HG03575 (cell line): ENCODE results near the gene XPO6.
"Not testable (repeated sequence)": the region's sequence is repeated elsewhere in the genome, so short reads cannot be mapped to it uniquely, and the experiment has no call there.

Experiments used
- ATAC-seq: cut with Tn5 transposase; IDR thresholded peaks from one replicate; pipeline ENCODE4 v1.9.1; 2021; ENCODE audit not compliant: unreplicated experiment, insufficient number of reproducible peaks, low FRiP score; ENCODE audit errors: extremely low read depth

The XPO6 gene, protein sequence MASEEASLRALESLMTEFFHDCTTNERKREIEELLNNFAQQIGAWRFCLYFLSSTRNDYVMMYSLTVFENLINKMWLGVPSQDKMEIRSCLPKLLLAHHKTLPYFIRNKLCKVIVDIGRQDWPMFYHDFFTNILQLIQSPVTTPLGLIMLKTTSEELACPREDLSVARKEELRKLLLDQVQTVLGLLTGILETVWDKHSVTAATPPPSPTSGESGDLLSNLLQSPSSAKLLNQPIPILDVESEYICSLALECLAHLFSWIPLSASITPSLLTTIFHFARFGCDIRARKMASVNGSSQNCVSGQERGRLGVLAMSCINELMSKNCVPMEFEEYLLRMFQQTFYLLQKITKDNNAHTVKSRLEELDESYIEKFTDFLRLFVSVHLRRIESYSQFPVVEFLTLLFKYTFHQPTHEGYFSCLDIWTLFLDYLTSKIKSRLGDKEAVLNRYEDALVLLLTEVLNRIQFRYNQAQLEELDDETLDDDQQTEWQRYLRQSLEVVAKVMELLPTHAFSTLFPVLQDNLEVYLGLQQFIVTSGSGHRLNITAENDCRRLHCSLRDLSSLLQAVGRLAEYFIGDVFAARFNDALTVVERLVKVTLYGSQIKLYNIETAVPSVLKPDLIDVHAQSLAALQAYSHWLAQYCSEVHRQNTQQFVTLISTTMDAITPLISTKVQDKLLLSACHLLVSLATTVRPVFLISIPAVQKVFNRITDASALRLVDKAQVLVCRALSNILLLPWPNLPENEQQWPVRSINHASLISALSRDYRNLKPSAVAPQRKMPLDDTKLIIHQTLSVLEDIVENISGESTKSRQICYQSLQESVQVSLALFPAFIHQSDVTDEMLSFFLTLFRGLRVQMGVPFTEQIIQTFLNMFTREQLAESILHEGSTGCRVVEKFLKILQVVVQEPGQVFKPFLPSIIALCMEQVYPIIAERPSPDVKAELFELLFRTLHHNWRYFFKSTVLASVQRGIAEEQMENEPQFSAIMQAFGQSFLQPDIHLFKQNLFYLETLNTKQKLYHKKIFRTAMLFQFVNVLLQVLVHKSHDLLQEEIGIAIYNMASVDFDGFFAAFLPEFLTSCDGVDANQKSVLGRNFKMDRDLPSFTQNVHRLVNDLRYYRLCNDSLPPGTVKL

DNA sequence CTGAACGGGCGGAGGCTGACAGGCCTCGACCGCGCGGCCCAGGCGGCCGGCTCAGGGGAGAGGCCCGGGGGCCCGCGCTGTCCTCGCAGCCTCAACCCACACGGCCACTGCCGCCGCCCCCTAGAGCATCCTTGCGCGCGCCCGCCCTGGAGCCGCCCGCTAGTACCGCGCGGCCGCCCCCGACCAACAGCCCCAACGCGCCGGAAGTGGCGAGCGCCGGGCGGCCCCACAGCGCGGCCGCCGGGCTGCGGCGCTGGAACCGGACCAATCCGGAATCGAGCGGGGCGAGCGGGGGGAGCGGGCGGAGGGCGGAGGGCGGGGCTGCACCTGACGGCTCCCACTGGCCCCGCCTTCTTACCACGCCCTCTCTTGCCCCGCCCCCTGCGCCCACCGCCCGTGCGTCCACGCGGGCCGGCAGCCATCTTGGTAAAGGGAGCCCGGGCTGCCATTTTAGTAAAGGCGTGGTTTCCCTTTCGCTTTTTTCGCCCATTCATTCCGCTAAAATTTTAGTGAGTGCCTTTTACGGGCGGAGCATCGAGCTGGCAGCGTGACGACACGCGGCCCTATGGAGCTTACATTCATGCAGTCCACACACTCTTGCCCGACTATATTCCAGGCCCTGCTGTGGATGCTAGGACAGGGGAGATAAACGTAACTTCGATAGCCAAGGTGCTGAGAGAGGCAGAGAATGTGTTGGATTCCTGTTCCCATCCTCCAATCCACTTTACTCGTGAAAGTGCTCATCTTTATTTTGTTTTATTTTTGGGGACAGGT, at the start of gene XPO6:
TSS of gene XPO6 (minus strand) at position 208 of the 774 bp plus-strand sequence. CDS start 597 bp downstream, outside the sequence.
- no peak for ATAC-seq

DNA sequence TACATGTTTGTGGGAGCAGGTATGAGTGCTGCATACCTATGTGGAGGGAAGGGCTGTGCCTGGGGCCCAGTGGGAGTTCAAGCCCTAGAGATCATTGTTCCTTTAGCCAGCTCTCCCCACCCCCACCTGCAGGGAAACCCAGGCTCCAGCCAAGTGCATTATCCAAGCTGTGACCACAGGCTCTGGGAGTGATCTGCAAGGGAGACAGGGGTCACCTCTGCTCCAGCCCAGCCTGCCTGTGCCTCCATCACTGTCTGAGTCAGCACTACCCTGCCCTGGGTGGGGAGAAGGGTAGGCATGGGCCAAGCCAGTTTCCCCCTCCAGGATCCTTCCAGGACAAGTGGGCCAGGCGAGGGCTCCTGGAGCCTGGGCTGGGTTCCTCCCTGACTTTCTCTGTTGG, 48.4 kb upstream of the XPO6 start:
- no peak for ATAC-seq

DNA sequence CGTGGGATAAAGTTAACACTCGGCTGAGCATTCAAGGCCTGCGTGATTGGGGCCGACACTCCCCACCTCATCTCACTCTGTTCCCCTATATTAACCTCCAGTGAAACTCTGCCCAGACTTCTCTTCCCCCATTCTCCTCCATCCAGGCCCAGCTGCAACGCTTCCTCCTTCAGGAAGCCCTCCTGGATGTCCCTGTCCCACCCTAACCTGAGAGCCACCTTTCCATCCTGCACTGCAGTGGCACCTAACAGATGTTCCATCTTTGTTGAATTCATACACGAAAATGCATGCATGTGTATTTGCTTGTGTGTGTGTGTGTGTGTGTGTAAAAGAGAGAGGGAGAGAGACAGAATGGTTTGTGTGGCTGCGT, 48.0 kb upstream of the XPO6 start:
- ATAC-seq = no peak

DNA sequence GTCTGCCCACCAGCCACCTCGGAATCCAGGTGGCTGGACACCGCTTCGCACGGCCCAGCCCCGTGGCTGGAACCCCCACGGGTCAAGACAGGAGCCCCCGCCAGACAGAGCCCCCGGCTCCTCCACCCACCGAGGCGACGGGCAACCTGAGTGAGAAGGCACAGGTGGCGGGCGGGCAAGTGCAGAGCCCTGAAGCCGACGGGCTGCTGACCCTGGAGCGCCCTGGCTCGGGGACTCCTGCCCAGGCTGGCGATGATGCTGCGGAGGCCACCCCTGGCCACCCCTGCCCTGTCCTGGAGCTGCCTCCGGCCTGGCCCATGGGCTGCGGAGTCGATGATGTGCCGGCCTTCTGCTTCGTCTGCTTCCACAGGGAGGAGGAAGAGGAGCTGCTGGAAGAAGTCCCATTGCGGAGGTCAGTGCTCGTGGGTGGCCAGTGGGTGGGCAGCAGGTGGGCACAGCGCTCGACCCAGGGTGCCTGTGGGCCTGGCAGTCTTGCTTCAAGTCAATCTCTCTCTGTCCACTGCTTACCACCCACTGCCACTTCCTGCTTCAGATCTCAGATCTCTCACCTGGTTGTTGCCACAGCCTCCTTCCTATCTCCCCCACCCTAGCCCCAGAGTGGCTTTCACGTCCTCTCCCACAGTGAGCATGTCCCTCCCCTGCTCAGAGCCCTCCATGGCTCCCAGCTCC, 47.5 kb upstream of the XPO6 start:
- no peak for ATAC-seq

GRCh38 chr16:28258567-28258966, 46.8 kb upstream of the XPO6 start:
- no peak for ATAC-seq

DNA sequence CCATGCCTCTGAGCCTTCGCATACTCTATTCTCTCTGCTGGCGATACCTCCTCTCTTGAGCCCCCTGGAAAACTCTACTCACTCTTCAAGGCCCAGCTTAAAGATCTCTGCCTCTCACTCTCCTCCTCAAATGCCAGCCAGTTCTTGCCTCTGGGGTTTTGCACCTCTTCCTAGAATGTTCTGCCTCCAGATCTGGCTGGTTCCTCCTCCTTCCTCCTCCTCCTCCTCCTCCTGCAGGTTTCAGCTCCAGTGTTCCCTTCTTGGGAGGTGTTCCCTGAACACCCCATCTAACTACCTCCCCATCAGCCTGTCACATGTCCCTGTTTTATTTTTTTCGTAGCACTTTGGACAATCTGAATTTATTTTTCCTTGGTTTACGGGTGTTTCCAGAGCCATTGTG, 45.5 kb upstream of the XPO6 start:
- no peak for ATAC-seq

GRCh38 chr16:28255838-28256237, 44.1 kb upstream of the XPO6 start:
- ATAC-seq = no peak

DNA sequence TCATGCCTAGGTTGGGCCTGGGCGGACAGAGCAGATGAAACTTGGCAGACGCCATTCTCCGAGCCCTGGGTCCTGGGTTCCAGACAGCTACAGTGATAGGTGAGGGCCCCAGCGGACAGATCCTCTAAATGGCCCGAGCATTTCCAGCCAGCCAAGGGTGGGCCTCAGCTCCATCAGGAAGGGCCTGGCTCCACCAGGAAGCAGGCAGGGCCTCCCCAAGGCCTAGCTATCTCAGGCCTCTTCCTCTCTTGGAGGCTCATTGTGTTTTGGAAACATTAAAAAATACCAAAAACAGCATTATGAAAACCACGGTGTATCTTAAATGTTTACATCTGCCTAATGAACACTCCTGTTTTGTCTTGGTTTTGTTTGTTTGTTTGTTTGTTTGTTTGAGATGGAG, 42.4 kb upstream of the XPO6 start:
- no peak for ATAC-seq

- ATAC-seq = no peak
Measured at GRCh38 chr16:28250999-28251398, 39.2 kb upstream of the XPO6 start.

- not testable (repeated sequence) for ATAC-seq
Measured at GRCh38 chr16:28249483-28249882, 37.7 kb upstream of the XPO6 start.

DNA sequence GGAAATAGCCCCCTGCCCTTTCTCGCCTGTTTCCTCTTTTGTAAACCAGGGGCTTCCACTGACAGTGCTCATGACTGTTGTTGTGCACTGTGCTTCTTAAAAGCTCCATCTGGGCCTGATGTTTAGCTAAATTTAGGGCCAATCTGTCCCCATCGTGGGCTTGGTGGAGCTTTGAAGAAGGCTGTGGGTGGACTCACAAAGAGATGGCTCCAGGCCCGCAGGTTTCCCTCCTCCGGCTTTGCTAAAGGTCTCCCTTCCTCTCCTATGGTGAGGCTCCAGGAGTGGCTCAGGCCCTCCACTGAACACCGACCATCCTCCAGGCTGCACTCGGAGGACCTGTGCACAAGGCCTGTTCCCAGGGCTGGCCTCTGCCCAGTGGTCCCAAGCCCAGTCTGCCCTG, 30.2 kb upstream of the XPO6 start:
- no peak for ATAC-seq

- no peak for ATAC-seq
Measured at GRCh38 chr16:28237754-28238357, 26.1 kb upstream of the XPO6 start.

DNA sequence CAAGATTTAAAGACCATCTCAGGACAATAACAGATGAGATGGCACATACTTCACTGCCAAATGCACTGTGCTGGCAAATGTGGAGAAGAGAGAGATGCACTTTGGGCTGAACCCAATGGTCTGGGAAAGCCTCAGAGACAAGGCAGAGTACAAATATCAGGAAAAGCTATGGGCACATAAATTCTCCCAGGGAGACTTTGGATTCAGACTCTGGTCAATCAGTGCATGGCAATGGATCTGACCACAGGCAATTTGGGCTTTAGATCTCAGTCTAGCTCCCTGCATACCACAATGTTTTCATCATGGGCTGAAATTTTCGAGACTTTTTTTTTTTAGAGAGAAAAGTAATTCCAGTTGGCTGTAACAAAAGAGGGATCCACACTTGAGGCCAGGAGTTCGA, 20.0 kb upstream of the XPO6 start:
- ATAC-seq = no peak

DNA sequence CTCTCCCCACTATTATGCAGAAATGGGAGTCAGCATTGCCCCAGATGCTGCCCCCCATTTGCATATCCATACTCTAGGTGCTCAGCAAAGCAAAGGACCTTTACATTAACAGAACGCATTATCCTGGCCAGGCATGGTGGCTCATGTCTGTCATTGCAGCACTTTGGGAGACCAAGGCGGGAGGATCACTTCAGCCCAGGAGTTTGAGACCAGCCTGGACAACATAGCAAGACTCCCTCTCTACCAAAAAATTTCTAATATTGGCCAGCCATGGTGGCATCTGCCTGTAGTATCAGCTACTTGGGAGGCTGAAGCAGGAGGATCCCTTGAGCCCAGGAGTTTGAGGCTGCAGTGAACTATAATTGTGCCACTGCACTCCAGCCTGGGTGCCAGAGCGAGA, 12.1 kb upstream of the XPO6 start:
- not testable (repeated sequence) for ATAC-seq

DNA sequence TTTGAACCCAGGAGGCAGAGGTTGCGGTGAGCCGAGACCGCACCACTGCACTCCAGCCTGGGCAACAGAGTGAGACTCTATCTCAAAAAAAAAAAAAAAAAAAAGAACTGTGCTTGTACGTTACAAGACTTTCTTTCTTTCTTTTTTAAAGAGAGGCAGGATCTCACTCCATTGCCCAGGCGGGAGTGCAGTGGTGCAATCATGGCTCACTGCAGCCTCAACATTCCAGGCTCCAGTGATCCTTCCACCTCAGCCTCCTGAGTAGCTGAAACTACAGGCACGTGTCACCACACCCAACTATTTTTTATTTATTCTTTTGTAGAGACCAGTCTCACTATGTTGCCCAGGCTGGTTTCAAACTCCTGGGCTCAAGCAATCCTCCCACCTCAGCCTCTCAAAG, 8.0 kb upstream of the XPO6 start:
- not testable (repeated sequence) for ATAC-seq

- no peak for ATAC-seq
Measured at GRCh38 chr16:28219282-28219681, 7.5 kb upstream of the XPO6 start.

DNA sequence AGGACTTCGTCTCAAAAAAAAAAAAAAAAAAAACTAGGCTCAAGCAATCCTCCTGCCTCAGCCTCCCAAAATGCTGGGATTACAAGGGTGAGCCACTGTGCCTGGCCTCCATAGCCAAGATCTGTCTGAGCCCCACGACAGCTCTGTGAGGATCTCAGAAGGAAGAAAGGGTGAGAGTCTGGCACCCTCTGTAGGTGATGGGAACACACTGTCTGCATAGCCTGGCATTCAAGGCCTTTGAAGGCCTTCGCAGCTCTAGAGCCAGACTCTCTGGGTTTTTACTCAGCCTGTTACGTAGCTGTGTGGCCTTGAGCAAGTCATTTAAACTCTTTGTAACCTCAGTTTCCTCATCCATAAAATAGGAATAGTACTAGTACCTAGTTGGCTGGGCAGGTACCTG, 6.3 kb upstream of the XPO6 start:
- ATAC-seq = no peak

GRCh38 chr16:28217326-28217725, 5.6 kb upstream of the XPO6 start:
- no peak for ATAC-seq
